GM12865 (cell line): Measurements from ENCODE around the gene DUSP3.
A peak's percentile ranks its signal among the peaks of the same experiment; 100 is the strongest.

ENCODE experiments used
- DNase-seq: peaks from one replicate; pipeline ENCODE4 v3.0.0; 2010; ENCODE audit warnings: low read depth
- H3K4me3 ChIP-seq: 2 replicates; pipeline ENCODE4 v1.5.1; 2011; ENCODE audit warnings: mild to moderate bottlenecking, low read depth, low read length, control low read depth
- TF ChIP-seq, protein P1 (sequence below): IDR thresholded peaks from 2 replicates; pipeline ENCODE4 v1.5.1; 2011; ENCODE audit warnings: low read length, control low read depth, low read depth, inconsistent platforms; ENCODE audit not compliant: insufficient read depth; ENCODE audit errors: missing control alignments

The DUSP3 gene

DNA sequence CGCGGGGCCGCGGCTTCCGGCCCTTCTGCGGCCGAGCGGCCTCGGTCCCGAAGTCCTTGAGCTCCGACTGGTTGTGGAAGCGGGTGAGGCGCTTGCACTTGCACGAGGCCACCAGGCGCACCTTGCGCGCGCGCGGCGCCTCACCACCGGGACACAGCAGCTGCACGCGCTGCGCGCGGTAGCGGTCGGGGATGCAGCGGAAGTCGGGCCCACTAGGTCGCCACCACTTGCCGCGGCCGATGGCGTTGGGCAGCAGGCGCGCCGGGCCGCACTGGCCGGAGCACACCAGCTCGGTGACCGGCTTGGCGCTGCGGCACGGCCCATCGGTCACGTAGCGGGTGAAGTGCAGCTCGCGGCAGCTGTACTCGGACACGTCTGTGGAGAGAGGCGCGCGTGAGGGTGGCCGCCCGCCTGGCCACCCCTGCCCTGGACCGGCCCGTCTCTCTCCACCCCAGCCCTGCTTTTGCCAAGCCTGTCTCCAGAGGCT lies 23.3 kb downstream of the DUSP3 start:
- H3K4me3 ChIP-seq, result no peak overlapping the region
- DNase-seq, result peak; percentile 16
- TF ChIP-seq, protein P1, sequence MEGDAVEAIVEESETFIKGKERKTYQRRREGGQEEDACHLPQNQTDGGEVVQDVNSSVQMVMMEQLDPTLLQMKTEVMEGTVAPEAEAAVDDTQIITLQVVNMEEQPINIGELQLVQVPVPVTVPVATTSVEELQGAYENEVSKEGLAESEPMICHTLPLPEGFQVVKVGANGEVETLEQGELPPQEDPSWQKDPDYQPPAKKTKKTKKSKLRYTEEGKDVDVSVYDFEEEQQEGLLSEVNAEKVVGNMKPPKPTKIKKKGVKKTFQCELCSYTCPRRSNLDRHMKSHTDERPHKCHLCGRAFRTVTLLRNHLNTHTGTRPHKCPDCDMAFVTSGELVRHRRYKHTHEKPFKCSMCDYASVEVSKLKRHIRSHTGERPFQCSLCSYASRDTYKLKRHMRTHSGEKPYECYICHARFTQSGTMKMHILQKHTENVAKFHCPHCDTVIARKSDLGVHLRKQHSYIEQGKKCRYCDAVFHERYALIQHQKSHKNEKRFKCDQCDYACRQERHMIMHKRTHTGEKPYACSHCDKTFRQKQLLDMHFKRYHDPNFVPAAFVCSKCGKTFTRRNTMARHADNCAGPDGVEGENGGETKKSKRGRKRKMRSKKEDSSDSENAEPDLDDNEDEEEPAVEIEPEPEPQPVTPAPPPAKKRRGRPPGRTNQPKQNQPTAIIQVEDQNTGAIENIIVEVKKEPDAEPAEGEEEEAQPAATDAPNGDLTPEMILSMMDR, result no peak

DNA sequence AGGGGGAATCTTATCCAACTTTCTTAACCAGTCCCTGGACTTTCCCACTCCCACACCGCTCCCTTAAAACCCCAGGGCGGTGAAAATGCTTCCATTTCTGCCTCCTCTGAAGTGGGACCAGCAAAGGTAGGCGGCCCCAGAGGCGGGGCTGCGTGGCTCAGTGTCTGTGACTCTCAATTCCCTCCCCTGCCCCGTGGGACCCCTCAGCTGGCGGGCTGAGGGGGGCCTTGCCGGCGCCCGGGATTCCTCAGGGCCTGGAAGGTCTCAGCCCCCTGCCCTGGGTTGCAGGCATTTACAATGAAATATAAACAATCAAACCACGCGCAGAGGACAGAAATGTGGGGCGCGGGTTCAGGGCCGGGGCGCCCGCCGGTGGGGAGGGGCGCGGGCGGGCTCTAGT lies 23.8 kb downstream of the DUSP3 start:
- TF ChIP-seq, protein P1, result no peak
- no peak for DNase-seq
- H3K4me3 ChIP-seq, result no peak overlapping the region

DNA sequence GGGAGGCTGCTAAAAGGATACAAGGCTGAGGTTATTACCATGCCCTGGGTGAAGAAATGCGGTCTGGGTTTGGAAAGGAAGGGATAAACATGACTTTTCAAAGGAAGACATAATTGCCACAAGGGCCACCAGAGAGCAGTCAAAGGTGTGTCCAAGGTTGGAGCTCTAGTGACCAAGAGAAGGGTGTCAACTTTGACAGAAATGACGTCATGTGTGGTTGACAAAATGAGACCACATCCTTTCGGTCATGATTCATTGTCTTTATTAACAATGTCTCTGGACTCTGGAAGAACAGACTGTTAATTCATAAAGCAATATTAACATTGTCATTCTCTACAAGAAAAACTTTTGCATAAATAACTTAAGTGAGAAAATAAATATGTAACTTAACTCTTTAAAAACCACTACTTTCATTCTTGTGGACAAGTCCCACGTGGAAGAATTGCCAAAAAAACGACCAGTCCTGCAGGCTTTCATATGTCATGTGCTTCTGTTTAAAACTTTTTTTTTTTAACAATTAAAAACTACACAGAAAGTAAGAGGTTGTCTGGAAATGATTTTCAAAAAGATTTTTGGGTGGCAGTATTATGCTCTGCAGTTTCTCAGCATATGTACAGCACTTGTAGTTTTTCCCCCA lies 25.2 kb downstream of the DUSP3 start:
- no peak overlapping the region for H3K4me3 ChIP-seq
- TF ChIP-seq, protein P1, result no peak
- DNase-seq, result peak; percentile 37

DNA sequence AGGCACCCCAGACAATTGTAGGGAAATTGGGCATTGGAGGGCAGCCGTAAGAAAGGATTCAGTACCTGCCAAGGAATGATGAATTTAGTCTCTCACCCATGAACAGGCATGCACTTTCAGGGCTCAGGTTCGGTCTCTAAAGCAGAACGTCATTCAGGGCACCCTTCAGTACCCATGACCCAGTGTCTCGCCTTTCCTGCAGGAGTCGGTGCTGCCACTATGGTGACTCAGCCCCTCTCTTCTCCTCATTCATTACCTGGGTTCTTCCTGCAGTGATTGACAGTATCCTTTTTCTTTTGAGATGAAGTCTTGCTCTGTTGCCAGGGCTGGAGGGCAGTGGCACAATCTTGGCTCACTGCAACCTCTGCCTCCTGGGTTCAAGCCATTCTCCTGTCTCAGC lies 28.6 kb downstream of the DUSP3 start:
- TF ChIP-seq, protein P1, result no peak

DNA sequence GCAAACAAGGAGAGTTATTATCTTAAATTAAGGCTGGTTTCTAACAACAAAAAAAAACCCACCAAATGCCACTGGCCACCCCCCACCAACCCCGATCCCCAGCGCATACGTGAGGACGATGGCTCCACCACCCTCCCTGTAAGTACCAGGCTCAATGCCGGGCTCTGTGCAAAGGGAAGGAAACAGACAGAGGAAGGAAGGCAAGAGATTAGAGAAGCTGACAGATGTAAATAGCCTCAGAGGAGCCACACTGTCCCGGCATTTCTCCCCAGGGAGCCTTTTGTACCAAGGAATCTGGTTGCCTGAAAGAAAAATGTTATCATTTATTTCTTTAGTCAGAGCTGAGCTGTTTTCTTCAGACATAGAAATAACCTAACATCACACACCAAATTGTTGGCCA lies 33.2 kb downstream of the DUSP3 start:
- no peak for DNase-seq
- H3K4me3 ChIP-seq, result no peak overlapping the region
- TF ChIP-seq, protein P1, result no peak

More for the DNA sequence above, 28.6 kb downstream of the DUSP3 start:
- no peak for DNase-seq
- H3K4me3 ChIP-seq, result no peak overlapping the region

DNA sequence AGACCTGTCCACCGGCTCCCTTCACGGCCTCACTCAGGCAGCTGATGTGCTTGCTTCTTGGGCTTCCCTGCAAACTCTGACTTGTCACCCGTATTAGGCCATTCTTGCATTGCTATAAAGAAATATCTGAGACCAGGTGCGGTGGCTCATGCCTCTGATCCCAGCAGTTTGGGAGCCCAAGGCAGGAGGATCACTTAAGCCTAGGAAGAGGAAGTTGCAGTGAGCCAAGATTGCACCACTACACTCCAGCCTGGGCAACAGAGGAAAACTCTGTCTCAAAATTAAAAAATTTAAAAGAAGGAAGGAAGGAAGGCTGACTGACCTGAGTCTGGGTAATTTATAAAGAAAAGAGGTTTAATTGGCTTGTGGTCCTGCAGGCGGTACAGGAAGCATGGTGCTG lies 37.1 kb downstream of the DUSP3 start:
- TF ChIP-seq, protein P1, result no peak
- H3K4me3 ChIP-seq, result no peak overlapping the region
- DNase-seq, result no peak

DNA sequence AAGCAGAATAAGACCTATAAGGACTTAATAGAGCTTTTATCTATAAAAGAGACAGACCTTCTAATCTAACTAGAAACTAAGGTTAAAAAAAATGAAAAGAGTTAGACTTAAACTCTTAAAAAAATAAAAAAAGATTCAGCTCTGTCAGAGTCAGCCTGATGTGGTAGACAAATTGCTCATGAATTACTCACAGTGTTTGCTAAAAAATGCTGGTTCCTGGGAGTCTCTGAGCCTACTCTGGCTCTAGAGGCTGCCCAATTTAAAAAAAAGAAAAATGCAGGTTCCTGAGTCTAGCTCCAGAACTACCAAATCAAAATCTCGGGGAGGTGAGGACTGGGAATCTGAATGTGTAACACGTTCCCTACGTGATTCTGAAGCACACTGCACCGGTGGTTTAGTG lies 38.2 kb downstream of the DUSP3 start:
- TF ChIP-seq, protein P1, result no peak
- no peak overlapping the region for H3K4me3 ChIP-seq
- no peak for DNase-seq
